ENCODE data around the gene TPD52L1. TPM values are rescaled to one million over a fixed set of nuclear protein-coding genes. Genes with fewer than 3 reads are reported as not detected.
"Not testable (repeated sequence)": the region's sequence is repeated elsewhere in the genome, so short reads cannot be mapped to it uniquely, and the experiment has no call there.

TPD52L1 gene
- total RNA-seq, 2 experiments from 2014 or later = not detected

DNA sequence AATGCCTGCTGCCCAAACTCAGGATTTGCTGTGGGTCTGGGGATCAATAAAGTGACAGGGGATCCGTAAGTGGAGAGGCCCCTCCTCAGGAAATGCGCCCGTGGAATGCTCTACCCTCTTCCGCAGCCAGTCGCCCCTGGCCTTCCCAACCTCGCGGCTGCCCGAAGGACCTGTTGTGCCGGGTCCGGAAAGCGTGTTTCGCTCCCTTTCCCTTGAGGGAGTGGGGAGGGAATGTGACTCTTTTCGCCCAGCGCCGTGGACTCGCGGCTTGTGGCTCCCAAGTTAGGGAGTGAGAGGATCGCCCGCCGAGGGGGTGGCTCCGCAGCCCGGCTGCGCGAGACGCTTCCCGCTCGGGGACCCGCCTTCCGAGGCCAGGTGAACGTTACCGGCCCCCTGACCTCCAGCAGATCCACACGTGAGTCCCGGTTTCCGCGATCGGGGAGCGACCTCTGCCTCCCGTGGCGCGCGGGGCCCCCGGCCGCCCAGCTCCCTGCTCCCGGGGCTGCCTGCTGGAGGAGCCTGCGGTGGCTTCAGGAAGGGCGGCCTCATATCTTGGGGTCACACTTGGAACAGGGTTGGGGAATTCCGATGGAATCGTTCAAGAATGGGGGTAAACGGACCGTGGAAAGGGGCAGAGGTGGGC lies 666 bp downstream of the TPD52L1 start:
- no peak for DNase-seq
- H3K4me1 Mint-ChIP-seq = peaks cover 6% of the 10 kb centered on the region
- H3K27ac Mint-ChIP-seq = no peak overlapping the region
- H3K36me3 Mint-ChIP-seq (ENCODE audit: low read depth) = no peaks in the 10 kb centered on the region
- H3K9me3 Mint-ChIP-seq = no peaks in the 10 kb centered on the region
- ChIA-PET CTCF (interaction anchor here (0.7 to 1.8 kb wide), 15 partner anchors 8 to 166 kb away, joined by 3 to 16 read pairs (median 4); partner anchors contain the start of gene HDDC2), POLR2A (interaction anchor here (1.0 kb wide), 1 partner anchor 636 kb away, joined by 3 read pairs; no protein-coding TSS in a partner anchor)
- peaks cover 46% of the 10 kb centered on the region for H3K27me3 Mint-ChIP-seq
- H3K4me3 Mint-ChIP-seq = peak overlapping the region; percentile 55

DNA sequence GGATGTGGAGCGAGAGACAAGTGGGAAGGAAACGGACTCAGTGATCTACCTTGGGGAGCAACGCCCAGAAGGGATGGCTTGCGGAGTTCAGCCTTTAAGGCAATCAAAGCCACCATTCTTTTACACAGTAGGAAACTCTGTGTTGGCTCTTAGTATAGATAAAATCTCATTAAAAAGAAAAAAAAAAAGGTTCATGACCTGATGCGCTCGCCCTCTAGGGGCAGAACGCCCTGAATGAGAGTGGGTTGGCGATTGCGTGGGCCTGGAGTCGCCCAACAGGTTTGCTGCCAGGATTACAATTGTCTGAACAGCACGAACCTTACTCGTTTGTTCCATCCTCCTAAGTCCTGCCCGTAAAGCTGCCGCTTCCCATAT lies 1.2 kb downstream of the TPD52L1 start:
- H3K4me1 Mint-ChIP-seq = peaks cover 6% of the 10 kb centered on the region
- no peaks in the 10 kb centered on the region for H3K36me3 Mint-ChIP-seq (ENCODE audit: low read depth)
- H3K9me3 Mint-ChIP-seq = no peaks in the 10 kb centered on the region
- ChIA-PET POLR2A (no interaction called here), CTCF (interaction anchor here (0.7 kb wide), 1 partner anchor 916 kb away, joined by 4 read pairs; no protein-coding TSS in a partner anchor)
- peak overlapping the region; percentile 55 for H3K4me3 Mint-ChIP-seq
- peak; percentile 17 for DNase-seq
- peaks cover 46% of the 10 kb centered on the region for H3K27me3 Mint-ChIP-seq
- H3K27ac Mint-ChIP-seq = no peak overlapping the region

DNA sequence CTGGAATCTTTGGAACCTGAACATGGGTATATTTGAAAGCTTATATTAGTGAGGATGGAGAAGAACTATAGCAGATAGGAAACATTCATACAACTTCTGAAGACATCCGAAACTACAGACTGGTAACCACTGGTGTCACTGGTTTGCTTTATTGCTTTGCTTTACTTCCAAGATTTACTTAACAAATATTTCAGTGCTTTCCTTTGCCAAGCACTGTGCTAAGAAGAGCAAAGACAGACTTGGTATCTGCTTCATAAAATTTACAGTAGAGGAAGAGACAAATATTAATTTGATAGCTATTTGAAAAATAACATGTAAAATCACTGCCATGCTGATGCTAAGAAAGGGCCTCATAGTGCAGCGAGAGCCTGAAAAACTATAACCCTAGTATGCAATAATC lies 1.8 kb downstream of the TPD52L1 start:
- H3K27ac Mint-ChIP-seq = no peak overlapping the region
- H3K9me3 Mint-ChIP-seq = no peaks in the 10 kb centered on the region
- POLR2A ChIA-PET = no interaction called here
- peaks cover 42% of the 10 kb centered on the region for H3K27me3 Mint-ChIP-seq
- no peaks in the 10 kb centered on the region for H3K36me3 Mint-ChIP-seq (ENCODE audit: low read depth)
- no peak overlapping the region for H3K4me3 Mint-ChIP-seq
- peaks cover 6% of the 10 kb centered on the region for H3K4me1 Mint-ChIP-seq
- no peak for DNase-seq
- CTCF ChIA-PET = interaction anchor here (0.7 to 1.0 kb wide), 2 partner anchors 917 to 1353 kb away, joined by 3 to 4 read pairs; no protein-coding TSS in a partner anchor

DNA sequence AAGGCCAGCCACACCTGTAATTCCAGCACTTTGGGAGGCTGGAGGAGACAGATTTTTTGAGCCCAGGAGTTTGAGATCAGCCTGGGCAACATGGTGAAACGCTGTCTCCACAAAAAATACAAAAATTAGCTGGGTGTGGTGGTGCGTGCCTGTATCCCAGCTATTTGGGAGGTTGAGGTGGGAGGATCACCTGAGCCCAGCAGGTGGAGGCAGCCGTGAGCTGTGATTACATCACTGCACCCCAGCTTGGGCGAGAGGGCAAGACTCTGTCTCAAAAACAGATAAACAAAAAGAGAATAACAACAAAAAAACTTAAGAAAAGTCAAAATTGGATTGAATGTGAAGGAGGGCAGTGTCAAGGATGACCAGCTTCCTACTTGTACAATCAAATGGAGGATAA lies 2.9 kb downstream of the TPD52L1 start:
- no peak for DNase-seq
- Mint-ChIP-seq H3K4me3 (no peak overlapping the region), H3K4me1 (peaks cover 6% of the 10 kb centered on the region), H3K27ac (no peak overlapping the region), H3K36me3 (ENCODE audit: low read depth) (no peaks in the 10 kb centered on the region), H3K9me3 (no peaks in the 10 kb centered on the region), H3K27me3 (peaks cover 37% of the 10 kb centered on the region)
- POLR2A ChIA-PET = no interaction called here
- CTCF ChIA-PET = no interaction called here

DNA sequence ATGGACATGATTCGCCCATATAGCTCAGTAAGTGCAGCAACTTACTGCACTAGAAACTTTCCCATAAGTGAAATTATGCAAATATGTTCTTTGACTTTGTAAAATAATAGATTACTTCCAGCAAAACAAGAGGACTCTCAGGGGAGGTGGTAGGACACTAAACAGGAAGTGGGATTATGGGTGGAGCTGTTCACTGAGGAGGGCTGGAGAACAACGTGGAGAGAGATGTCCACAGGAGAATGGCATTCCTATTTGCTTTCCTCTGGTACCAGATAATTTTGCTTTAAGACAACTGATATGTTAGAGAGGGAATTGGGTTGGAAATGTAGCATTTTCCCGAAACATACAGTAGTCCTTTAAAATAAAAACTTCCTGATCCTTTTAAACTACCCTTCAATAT lies 3.7 kb downstream of the TPD52L1 start:
- no peak overlapping the region for H3K27ac Mint-ChIP-seq
- H3K27me3 Mint-ChIP-seq = peaks cover 30% of the 10 kb centered on the region
- CTCF ChIA-PET = no interaction called here
- no peak overlapping the region for H3K4me3 Mint-ChIP-seq
- H3K36me3 Mint-ChIP-seq (ENCODE audit: low read depth) = no peaks in the 10 kb centered on the region
- H3K4me1 Mint-ChIP-seq = peaks cover 6% of the 10 kb centered on the region
- no peak for DNase-seq
- POLR2A ChIA-PET = no interaction called here
- H3K9me3 Mint-ChIP-seq = no peaks in the 10 kb centered on the region

DNA sequence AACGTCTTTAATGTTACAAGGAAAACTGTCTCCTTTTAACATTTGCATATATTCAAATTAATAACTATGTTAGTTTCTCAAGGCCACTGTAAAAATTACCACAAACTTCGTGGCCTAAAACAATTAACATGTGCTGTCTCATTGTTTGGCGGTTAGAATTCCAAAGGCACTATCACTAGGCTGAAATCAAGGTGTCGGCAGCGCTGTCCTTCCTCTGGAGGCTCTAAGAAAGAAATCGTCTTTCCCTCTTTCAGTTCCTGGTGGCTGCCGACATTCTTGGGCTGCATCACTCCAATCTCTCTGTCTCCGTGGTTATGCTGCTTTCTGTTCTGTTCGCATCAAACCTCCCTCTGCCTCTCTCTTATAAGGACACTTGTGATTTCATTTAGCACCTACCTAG lies 4.2 kb downstream of the TPD52L1 start:
- no peaks in the 10 kb centered on the region for H3K36me3 Mint-ChIP-seq (ENCODE audit: low read depth)
- H3K27me3 Mint-ChIP-seq = peaks cover 28% of the 10 kb centered on the region
- no peak overlapping the region for H3K4me3 Mint-ChIP-seq
- H3K9me3 Mint-ChIP-seq = no peaks in the 10 kb centered on the region
- ChIA-PET POLR2A (no interaction called here), CTCF (no interaction called here)
- DNase-seq = no peak
- peaks cover 6% of the 10 kb centered on the region for H3K4me1 Mint-ChIP-seq
- no peak overlapping the region for H3K27ac Mint-ChIP-seq

DNA sequence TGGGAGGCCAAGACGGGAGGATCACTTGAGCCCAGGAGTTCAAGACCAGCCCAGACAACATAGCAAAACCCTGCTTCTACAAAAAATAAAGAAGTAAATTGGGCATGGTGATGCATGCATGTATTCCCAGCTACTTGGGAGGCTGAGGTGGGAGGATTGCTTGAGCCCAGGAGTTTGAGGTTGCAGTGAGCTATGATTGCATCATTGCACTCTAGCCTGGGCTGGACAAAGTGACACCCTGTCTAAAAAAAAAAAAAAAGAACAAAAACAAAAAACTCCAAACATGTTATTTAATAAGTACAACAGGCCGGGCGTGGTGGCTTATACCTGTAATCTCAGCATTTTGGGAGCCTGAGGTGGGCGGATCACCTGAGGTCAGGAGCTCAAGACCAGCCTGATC lies 9.8 kb downstream of the TPD52L1 start:
- CTCF ChIA-PET = interaction anchor here (0.7 to 2.0 kb wide), 3 partner anchors 10 to 1137 kb away, joined by 3 to 8 read pairs (median 5); partner anchors contain the start of gene TPD52L1
- DNase-seq; H3K36me3 Mint-ChIP-seq (ENCODE audit: low read depth); H3K9me3 Mint-ChIP-seq; POLR2A ChIA-PET; H3K4me3 Mint-ChIP-seq; H3K27ac Mint-ChIP-seq; H3K4me1 Mint-ChIP-seq: not testable (repeated sequence)
- peaks cover 15% of the 10 kb centered on the region for H3K27me3 Mint-ChIP-seq

DNA sequence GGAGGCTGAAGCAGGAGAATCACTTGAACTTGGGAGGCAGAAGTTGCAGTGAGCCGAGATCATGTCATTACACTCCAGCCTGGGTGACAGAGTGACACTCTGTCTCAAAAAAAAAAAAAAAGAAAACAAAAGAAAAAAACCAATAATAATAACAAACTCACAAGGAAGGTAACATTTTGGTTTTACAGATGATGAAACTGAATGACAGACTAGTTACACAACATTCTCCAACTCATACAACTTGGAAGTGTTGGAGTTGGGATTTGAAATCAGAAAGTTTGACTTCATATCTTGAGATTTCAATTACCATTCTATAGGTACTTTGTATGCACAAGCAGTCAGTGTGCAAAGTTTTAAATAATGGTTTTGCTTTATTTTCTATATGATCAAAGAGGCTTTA lies 10.2 kb downstream of the TPD52L1 start:
- Mint-ChIP-seq H3K4me3 (no peak overlapping the region), H3K9me3 (no peaks in the 10 kb centered on the region), H3K27me3 (peaks cover 15% of the 10 kb centered on the region), H3K4me1 (no peaks in the 10 kb centered on the region), H3K27ac (no peak overlapping the region), H3K36me3 (ENCODE audit: low read depth) (no peaks in the 10 kb centered on the region)
- CTCF ChIA-PET = interaction anchor here (0.9 kb wide), 1 partner anchor 25 kb away, joined by 3 read pairs; no protein-coding TSS in a partner anchor
- no peak for DNase-seq
- POLR2A ChIA-PET = no interaction called here

DNA sequence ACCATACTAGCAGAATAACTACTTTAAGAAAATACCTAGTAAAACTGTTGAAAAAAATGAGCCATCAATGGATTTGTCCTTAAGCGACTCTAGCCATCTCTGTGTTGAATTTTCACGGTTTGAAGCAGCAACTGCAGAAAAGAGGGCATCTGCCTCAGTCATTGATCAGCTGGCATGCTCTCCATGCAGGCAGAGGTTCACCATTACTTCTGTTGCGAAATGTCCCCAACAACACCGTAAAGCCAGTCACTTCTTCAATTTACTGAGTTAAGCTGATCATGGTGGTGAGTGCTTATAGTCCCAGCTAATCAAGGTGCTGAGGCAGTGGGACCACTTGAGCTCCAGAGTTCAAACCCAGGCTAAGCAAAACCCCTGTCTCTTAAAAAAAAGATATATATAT lies 11.1 kb downstream of the TPD52L1 start:
- no peak for DNase-seq
- Mint-ChIP-seq H3K9me3 (no peaks in the 10 kb centered on the region), H3K4me1 (no peaks in the 10 kb centered on the region), H3K36me3 (ENCODE audit: low read depth) (no peaks in the 10 kb centered on the region), H3K27ac (no peak overlapping the region), H3K27me3 (peaks cover 18% of the 10 kb centered on the region), H3K4me3 (no peak overlapping the region)
- POLR2A ChIA-PET = no interaction called here
- CTCF ChIA-PET = interaction anchor here (1.7 kb wide), 1 partner anchor 28 kb away, joined by 3 read pairs; no protein-coding TSS in a partner anchor

DNA sequence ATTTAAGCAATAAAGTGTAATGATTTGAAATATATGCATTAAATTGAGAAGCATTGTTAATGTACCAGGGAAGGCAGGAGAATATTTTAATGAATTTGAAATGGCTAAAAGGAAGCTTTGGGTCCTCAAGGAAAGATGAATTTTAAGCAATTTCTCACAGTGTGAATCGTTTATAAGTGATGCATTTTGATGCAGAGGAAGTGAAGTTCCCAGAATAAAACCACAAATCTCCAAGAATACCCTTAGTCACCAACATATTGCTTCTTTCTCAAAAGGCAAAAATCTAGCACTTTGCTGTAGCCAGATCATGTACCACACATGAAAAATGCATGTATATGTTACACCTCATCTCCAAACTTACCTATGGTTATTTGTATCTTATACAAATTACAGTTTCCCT lies 11.7 kb downstream of the TPD52L1 start:
- H3K36me3 Mint-ChIP-seq (ENCODE audit: low read depth) = no peaks in the 10 kb centered on the region
- CTCF ChIA-PET = interaction anchor here (1.7 kb wide), 1 partner anchor 28 kb away, joined by 3 read pairs; no protein-coding TSS in a partner anchor
- POLR2A ChIA-PET = no interaction called here

DNA sequence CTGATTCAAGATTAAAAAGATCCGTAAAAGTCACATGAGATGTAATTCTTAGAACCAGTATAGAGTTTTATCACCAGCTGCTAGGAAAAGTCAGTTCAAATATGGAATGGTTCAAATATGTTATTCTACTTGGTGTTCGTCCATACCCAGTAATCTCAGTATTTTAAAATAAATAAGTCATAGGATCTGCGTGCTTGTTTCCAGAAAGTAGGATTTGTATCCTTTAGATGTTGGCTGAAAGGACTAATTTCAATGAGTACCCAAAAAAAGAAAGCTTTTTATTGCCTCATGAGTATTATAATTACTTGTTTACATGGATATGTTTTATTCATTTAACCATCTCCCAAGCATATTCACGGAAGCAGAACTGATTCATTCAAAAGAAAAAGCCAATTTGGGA lies 12.2 kb downstream of the TPD52L1 start:
- ChIA-PET POLR2A (no interaction called here), CTCF (interaction anchor here (1.7 kb wide), 1 partner anchor 27 kb away, joined by 3 read pairs; no protein-coding TSS in a partner anchor)
- Mint-ChIP-seq H3K4me1 (no peaks in the 10 kb centered on the region), H3K27ac (no peak overlapping the region), H3K27me3 (peaks cover 18% of the 10 kb centered on the region), H3K9me3 (no peaks in the 10 kb centered on the region), H3K4me3 (no peak overlapping the region), H3K36me3 (ENCODE audit: low read depth) (no peaks in the 10 kb centered on the region)
- DNase-seq = no peak

More for the DNA sequence above, 11.7 kb downstream of the TPD52L1 start:
- H3K4me1 Mint-ChIP-seq = no peaks in the 10 kb centered on the region
- no peaks in the 10 kb centered on the region for H3K9me3 Mint-ChIP-seq
- peaks cover 18% of the 10 kb centered on the region for H3K27me3 Mint-ChIP-seq
- no peak for DNase-seq
- H3K4me3 Mint-ChIP-seq = no peak overlapping the region
- no peak overlapping the region for H3K27ac Mint-ChIP-seq

DNA sequence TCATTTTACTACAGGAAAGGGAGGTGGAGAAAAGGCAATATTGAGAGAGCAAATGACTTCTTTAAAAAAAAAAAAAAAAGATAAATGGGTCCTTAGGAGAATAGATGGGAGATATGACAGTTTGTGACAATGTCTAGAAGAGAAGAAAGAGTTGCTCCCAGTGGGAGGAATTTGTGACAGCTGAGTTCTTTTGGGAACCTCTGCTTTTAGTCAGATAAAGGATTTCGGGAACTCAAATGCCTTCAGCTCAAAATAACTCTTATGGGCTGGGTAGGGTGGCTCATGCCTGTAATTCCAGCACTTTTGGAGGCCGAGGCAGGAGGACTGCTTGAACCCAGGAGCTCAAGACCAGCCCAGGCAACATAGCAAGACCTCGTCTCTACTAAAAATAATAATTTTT lies 13.1 kb downstream of the TPD52L1 start:
- Mint-ChIP-seq H3K9me3 (no peaks in the 10 kb centered on the region), H3K4me1 (no peaks in the 10 kb centered on the region), H3K36me3 (ENCODE audit: low read depth) (no peaks in the 10 kb centered on the region), H3K4me3 (no peak overlapping the region), H3K27me3 (peaks cover 18% of the 10 kb centered on the region), H3K27ac (no peak overlapping the region)
- POLR2A ChIA-PET = no interaction called here
- CTCF ChIA-PET = no interaction called here
- no peak for DNase-seq

DNA sequence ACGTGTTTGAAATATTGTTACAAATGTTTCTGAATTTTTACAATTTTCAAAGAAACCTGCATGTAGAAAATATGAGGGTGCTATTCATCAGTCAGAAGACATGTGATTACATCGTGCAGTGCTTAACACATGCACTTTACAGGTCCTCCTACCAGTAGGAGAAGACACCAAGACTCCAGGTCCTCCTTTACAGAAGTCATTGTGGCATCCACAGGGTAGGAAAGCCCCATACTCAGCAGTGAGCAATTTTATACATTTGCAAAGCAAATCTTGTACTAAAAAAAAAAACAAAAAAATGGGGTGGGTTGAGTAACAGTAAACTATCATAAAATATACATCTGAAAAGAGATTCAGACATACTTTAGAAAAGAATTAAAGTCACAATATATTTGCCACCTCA lies 14.0 kb downstream of the TPD52L1 start:
- ChIA-PET POLR2A (no interaction called here), CTCF (no interaction called here)
- H3K27me3 Mint-ChIP-seq = peaks cover 18% of the 10 kb centered on the region
- H3K4me1 Mint-ChIP-seq = no peaks in the 10 kb centered on the region
- no peak for DNase-seq
- H3K27ac Mint-ChIP-seq = no peak overlapping the region
- H3K36me3 Mint-ChIP-seq (ENCODE audit: low read depth) = no peaks in the 10 kb centered on the region
- H3K9me3 Mint-ChIP-seq = no peaks in the 10 kb centered on the region
- no peak overlapping the region for H3K4me3 Mint-ChIP-seq

DNA sequence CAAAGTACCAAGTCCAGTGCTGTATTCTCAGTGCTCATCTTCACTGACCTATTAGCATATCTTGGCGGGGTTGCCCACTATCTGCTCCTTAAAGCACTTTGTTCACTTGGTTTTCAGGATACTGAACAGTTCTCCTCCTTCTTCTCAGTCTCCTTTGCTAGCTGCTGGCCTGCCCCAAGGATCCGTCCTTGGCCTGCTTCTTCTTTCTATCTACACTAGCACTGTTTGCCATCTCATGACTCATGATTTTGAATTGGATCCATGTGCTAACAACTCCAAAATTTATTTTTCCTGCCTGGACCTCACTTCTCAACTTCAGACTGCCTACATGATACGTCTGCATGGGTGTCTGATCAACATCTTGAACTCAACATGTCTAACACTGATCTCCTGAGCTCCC lies 15.5 kb downstream of the TPD52L1 start:
- Mint-ChIP-seq H3K4me3 (no peak overlapping the region), H3K9me3 (no peaks in the 10 kb centered on the region), H3K36me3 (ENCODE audit: low read depth) (no peaks in the 10 kb centered on the region), H3K27me3 (peaks cover 13% of the 10 kb centered on the region), H3K27ac (no peak overlapping the region), H3K4me1 (no peaks in the 10 kb centered on the region)
- CTCF ChIA-PET = no interaction called here
- no peak for DNase-seq
- POLR2A ChIA-PET = no interaction called here

Data from activated CD4-positive, alpha-beta memory T cell treated with anti-CD3 and anti-CD28 coated beads, Interleukin-2, amount 10 ng/mL, durations not matched to agents 7 days and 5 days (primary cell).